Body of pancreas (tissue), 4 donors: Measurements from ENCODE around the gene SIK3.
"Not testable (repeated sequence)": the region's sequence is repeated elsewhere in the genome, so short reads cannot be mapped to it uniquely, and the experiment has no call there.

Experiments
- POLR2A ChIP-seq, 3 donors: fragments of 450-650 bp; IDR thresholded peaks; one replicate each; pipeline ENCODE4 v1.6.1; 2016; ENCODE audit warnings: antibody characterized with exemption in 3 of 3, mild to moderate bottlenecking in 2 of 3
- TF ChIP-seq, protein P1 (sequence below), 7 experiments: fragments of 450-650 bp in 4 of 7; fragments of 200-600 bp in 3 of 7; sonication (generic) in 3 of 7; IDR thresholded peaks; one replicate each; pipeline ENCODE4 v1.5.1; 2016 to 2019; ENCODE audit warnings: antibody characterized with exemption in 7 of 7

DNA sequence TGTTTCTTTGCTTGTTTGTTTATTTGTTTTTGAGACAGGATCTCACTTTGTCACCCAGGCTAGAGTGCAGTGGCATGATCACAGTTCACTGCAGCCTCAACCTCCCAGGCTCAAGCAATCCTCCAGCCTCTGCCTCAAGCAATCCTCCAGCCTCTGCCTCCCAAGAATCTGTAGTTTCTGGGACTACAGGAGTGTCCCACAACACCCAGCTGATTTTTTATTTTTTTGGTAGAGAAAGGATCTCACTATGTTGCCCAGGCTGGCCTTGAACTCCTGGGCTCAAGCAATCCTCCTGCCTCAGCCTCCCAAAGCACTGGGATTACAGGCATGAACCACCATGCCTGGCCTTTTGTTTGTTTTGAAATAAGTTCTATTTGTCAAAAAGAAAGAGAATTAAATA is 296.6 kb downstream of the SIK3 start:
- TF ChIP-seq, protein P1, sequence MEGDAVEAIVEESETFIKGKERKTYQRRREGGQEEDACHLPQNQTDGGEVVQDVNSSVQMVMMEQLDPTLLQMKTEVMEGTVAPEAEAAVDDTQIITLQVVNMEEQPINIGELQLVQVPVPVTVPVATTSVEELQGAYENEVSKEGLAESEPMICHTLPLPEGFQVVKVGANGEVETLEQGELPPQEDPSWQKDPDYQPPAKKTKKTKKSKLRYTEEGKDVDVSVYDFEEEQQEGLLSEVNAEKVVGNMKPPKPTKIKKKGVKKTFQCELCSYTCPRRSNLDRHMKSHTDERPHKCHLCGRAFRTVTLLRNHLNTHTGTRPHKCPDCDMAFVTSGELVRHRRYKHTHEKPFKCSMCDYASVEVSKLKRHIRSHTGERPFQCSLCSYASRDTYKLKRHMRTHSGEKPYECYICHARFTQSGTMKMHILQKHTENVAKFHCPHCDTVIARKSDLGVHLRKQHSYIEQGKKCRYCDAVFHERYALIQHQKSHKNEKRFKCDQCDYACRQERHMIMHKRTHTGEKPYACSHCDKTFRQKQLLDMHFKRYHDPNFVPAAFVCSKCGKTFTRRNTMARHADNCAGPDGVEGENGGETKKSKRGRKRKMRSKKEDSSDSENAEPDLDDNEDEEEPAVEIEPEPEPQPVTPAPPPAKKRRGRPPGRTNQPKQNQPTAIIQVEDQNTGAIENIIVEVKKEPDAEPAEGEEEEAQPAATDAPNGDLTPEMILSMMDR (IDR thresholded peaks at IDR 0.05) = not testable (repeated sequence)
- TF ChIP-seq POLR2A (IDR thresholded peaks at IDR 0.05) = not testable (repeated sequence)
